Measurements from ENCODE around the gene PGPEP1.

DNA sequence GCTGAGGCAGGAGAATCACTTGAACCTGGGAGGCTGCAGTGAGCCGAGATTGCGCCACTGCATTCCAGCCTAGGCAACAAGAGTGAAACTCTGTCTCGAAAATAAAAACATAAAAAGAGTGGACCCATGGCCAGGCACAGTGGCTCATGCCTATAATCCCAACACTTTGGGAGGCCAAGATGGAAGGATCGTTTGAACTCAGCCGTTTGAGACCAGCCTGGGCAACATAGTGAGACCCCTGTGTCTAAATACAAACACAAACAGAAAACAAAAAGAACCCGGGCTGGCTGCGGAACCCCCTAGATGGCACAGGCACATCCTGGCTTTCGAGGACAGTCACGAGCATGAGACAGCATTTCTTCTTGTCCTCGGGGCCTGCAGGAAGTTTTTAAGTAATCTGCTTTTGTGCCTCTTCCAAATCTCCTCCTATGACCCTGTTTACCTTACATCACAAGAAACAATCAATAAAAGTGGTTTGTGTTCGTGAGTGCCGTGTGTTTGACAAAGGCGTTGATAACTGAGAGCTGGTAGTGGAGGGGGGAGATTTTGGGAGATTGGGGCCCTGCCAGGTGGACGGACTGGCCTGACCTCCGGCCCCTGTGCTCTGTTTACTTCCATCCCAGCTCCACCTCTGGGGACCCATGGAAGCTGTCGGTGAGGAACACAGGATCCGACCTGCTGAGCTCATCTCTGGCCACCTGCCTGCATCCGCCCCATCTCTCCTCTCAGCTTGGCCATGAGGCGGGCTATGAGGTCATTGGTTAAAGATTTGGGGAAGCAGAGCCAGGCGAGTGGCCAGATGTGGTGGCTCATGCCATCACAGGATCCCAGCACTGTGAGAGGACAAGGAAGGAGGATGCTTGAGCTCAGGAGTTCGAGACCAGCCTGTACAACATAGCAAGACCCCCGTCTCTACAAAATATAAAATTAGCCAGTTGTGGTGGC is 39.7 kb downstream of the PGPEP1 start:
- TF ChIP-seq POLR2A (IDR thresholded peaks at IDR 0.05; ENCODE audit: low read depth, low read length) (no peak), TAF1 (IDR thresholded peaks at IDR 0.05; ENCODE audit: borderline replicate concordance, low read depth, low read length) (no peak), POLR2AphosphoS5 (IDR thresholded peaks at IDR 0.05; ENCODE audit: low read depth, low read length) (no peak)

Measured in GM12892 (cell line).